ENCODE data around the gene DMWD. TPM values are rescaled to one million over a fixed set of nuclear protein-coding genes. Genes with fewer than 3 reads are reported as not detected.

Gene DMWD
- total RNA-seq, 2 donors from 2014 or later = 29.1 to 43.6 TPM

DNA sequence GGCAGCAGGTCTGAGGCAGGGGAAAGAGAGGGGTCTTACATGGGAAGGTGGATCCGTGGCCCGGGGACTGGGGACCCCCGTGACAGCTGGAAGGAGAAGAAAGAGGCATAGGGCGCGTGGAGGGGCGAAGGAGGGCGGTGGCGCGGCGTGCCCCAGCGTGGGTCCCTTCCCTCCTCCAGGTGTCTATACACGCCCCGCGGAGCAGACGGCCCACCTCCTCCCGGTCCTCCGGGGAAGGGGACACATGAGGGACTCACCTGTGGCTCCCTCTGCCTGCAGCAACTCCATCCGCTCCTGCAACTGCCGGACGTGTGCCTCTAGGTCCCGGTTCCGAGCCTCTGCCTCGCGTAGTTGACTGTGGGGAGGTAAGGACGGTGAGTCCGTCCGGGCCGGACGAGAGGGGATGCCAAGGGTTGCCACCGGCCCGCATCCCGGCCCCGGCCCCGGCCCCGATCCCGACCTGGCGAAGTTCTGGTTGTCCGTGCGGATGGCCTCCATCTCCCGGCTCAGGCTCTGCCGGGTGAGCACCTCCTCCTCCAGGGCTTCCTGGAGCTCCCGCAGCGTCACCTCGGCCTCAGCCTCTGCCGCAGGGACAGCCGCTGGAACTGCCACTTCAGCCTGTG is 21.2 kb downstream of the DMWD start:
- H3K4me3 ChIP-seq = no peak overlapping the region
- H3K27ac ChIP-seq = no peak overlapping the region
- DNase-seq = peak; percentile 35
- H3K4me1 ChIP-seq = peaks cover 2% of the 10 kb centered on the region
- intact Hi-C loops (cut with DNase I) = no loop called here
- TF ChIP-seq, protein P1, sequence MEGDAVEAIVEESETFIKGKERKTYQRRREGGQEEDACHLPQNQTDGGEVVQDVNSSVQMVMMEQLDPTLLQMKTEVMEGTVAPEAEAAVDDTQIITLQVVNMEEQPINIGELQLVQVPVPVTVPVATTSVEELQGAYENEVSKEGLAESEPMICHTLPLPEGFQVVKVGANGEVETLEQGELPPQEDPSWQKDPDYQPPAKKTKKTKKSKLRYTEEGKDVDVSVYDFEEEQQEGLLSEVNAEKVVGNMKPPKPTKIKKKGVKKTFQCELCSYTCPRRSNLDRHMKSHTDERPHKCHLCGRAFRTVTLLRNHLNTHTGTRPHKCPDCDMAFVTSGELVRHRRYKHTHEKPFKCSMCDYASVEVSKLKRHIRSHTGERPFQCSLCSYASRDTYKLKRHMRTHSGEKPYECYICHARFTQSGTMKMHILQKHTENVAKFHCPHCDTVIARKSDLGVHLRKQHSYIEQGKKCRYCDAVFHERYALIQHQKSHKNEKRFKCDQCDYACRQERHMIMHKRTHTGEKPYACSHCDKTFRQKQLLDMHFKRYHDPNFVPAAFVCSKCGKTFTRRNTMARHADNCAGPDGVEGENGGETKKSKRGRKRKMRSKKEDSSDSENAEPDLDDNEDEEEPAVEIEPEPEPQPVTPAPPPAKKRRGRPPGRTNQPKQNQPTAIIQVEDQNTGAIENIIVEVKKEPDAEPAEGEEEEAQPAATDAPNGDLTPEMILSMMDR (IDR thresholded peaks at IDR 0.05) = no peak
- peak overlapping the region; percentile 73 to 75 for H3K9ac ChIP-seq (ENCODE audit: low read depth in 2 of 2, low read length in 2 of 2)
- no peaks in the 10 kb centered on the region for H3K27me3 ChIP-seq
- no peaks in the 10 kb centered on the region for H3K36me3 ChIP-seq
- H3K9me3 ChIP-seq = no peaks in the 10 kb centered on the region

DNA sequence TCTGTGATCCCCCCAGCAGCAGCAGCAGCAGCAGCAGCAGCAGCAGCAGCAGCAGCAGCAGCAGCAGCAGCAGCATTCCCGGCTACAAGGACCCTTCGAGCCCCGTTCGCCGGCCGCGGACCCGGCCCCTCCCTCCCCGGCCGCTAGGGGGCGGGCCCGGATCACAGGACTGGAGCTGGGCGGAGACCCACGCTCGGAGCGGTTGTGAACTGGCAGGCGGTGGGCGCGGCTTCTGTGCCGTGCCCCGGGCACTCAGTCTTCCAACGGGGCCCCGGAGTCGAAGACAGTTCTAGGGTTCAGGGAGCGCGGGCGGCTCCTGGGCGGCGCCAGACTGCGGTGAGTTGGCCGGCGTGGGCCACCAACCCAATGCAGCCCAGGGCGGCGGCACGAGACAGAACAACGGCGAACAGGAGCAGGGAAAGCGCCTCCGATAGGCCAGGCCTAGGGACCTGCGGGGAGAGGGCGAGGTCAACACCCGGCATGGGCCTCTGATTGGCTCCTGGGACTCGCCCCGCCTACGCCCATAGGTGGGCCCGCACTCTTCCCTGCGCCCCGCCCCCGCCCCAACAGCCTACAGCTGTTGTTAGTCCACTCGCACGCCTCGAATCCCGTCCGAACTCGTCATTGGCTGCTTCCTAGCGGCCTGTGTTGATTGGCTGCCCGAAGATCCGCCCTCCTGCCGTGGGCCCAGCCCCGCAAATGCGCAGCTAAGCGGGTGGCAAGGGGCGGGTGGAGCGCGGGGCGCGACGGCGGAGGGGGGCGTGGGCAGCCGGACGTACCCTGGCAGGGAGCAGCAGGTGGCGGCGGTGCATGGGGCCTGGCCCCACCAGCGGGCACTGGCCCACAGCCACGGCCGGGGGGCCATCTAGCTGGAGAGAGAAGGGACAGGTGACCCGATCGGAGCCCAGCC is 22.2 kb downstream of the DMWD start:
- H3K27ac ChIP-seq = peak overlapping the region; percentile 97
- peak; percentile 97 for DNase-seq
- intact Hi-C loops (cut with DNase I) = no loop called here
- H3K9ac ChIP-seq (ENCODE audit: low read depth in 2 of 2, low read length in 2 of 2) = peak overlapping the region; percentile 73 to 94
- no peaks in the 10 kb centered on the region for H3K27me3 ChIP-seq
- H3K9me3 ChIP-seq = no peaks in the 10 kb centered on the region
- H3K36me3 ChIP-seq = no peaks in the 10 kb centered on the region
- peak overlapping the region; percentile 77 for H3K4me3 ChIP-seq
- TF ChIP-seq, protein P1 (IDR thresholded peaks at IDR 0.05) = peak; percentile 96
- peaks cover 8% of the 10 kb centered on the region for H3K4me1 ChIP-seq

- peak; percentile 68 for DNase-seq
- peaks cover 8% of the 10 kb centered on the region for H3K4me1 ChIP-seq
- peak overlapping the region; percentile 97 for H3K27ac ChIP-seq
- no peaks in the 10 kb centered on the region for H3K36me3 ChIP-seq
- H3K4me3 ChIP-seq = peak overlapping the region; percentile 77
- H3K27me3 ChIP-seq = no peaks in the 10 kb centered on the region
- H3K9ac ChIP-seq (ENCODE audit: low read depth in 2 of 2, low read length in 2 of 2) = peak overlapping the region; percentile 63 to 94
- TF ChIP-seq, protein P1 (IDR thresholded peaks at IDR 0.05) = no peak
- intact Hi-C loops (cut with DNase I) = loop anchor here (5.0 kb wide), 2 partner anchors 53 to 78 kb away; partner anchors contain the start of genes QPCTL and SNRPD2
- H3K9me3 ChIP-seq = no peaks in the 10 kb centered on the region
Observed at GRCh38 chr19:45769821-45770191, 22.8 kb downstream of the DMWD start.

DNA sequence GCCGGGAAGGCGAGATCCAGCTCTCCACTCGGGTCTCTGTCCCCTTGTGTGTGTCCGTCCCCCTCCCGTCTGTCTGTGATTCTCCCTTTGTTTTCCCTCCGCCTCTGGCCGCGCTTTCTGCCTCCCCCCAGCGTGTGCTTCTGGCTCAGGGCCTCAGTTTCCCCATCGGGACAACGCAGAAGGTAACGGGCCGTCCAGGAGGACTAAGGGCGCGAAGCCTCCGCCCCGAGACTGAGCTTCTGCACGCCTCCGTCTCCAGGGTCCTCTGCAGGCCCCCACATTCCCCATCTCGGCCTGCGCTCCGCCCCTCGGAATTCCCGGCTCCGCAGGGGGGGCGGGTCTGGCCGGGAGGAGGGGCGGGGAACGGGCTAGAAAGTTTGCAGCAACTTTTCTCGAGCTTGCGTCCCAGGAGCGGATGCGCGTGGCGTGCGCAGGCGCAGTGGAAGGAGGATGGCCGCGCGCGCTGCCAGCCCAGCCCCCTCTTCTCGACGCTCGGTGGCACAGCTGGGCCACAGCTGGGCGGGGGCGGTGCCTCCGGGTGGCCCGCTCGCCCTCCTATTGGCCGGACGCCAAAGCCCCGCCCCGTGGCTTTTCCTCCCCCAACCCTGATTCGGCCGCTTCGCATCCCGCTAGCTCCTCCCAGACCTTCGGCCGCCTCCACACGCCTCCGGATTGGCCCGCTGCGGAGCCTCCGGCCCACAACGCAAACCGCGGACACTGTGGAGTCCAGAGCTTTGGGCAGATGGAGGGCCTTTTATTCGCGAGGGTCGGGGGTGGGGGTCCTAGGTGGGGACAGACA is 23.5 kb downstream of the DMWD start, which contains the start of gene SIX5:
Gene SIX5 (minus strand): TSS at position 269 of the 799 bp plus-strand sequence. CDS start 408 bp downstream, outside the sequence.
- no peaks in the 10 kb centered on the region for H3K36me3 ChIP-seq
- no peaks in the 10 kb centered on the region for H3K27me3 ChIP-seq
- intact Hi-C loops (cut with DNase I) = loop anchor here (5.0 kb wide), 2 partner anchors 52 to 77 kb away; partner anchors contain the start of genes QPCTL and SNRPD2
- H3K4me1 ChIP-seq = peaks cover 8% of the 10 kb centered on the region
- peak within 1 kb of the TSS; percentile 97 for H3K27ac ChIP-seq
- DNase-seq = peak; percentile 99
- H3K4me3 ChIP-seq = peak within 1 kb of the TSS; percentile 77
- TF ChIP-seq, protein P1 (IDR thresholded peaks at IDR 0.05) = no peak
- H3K9me3 ChIP-seq = no peaks in the 10 kb centered on the region
- peak within 1 kb of the TSS; percentile 94 to 95 for H3K9ac ChIP-seq (ENCODE audit: low read depth in 2 of 2, low read length in 2 of 2)

DNA sequence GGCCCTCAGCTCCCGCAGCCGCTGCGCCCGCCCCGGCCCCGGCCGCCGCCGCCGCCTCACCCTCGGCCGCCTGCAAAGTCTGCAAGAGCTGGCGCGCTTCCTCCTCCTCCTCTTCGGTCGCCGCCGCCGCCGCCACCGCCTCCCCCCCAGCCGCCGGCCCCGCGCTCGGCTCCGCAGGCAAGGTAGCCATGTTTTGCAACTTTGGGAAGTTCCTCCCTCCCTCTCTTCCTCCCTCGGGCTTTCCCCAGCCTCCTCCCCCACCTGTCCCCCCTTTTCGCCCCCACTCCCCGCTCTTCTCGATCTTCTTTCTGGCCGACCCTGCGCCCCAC is 24.0 kb downstream of the DMWD start:
- H3K36me3 ChIP-seq = no peaks in the 10 kb centered on the region
- H3K27me3 ChIP-seq = no peaks in the 10 kb centered on the region
- H3K9me3 ChIP-seq = no peaks in the 10 kb centered on the region
- no peak for DNase-seq
- peak overlapping the region; percentile 97 for H3K27ac ChIP-seq
- peaks cover 8% of the 10 kb centered on the region for H3K4me1 ChIP-seq
- peak overlapping the region; percentile 77 for H3K4me3 ChIP-seq
- intact Hi-C loops (cut with DNase I) = loop anchor here (5.0 kb wide), 2 partner anchors 51 to 76 kb away; partner anchors contain the start of genes QPCTL and SNRPD2
- TF ChIP-seq, protein P1 (IDR thresholded peaks at IDR 0.05) = no peak
- H3K9ac ChIP-seq (ENCODE audit: low read depth in 2 of 2, low read length in 2 of 2) = peak overlapping the region; percentile 94 to 95

All from colonic mucosa (tissue), 4 donors.